ENCODE data around the gene DKK3. TPM values are rescaled to one million over a fixed set of nuclear protein-coding genes. Genes with fewer than 3 reads are reported as not detected.

Gene DKK3
- total RNA-seq, 1 donor from 2014 or later = 8.4 TPM

- TF ChIP-seq CTCF (IDR thresholded peaks at IDR 0.05; ENCODE audit: unreplicated experiment) = no peak
- Mint-ChIP-seq H3K9me3 (ENCODE audit: unreplicated experiment) (no peaks in the 10 kb centered on the region), H3K27me3 (ENCODE audit: unreplicated experiment) (peaks cover 5% of the 10 kb centered on the region), H3K36me3 (ENCODE audit: low read depth, unreplicated experiment) (no peaks in the 10 kb centered on the region), H3K4me1 (ENCODE audit: unreplicated experiment) (peaks cover 5% of the 10 kb centered on the region), H3K4me3 (ENCODE audit: unreplicated experiment) (no peak overlapping the region), H3K27ac (ENCODE audit: unreplicated experiment) (no peak overlapping the region)
- DNase-seq (ENCODE audit: low spot score) = no peak
These were observed 5.4 kb upstream of the DKK3 start for GRCh38 chr11:12013781-12014180.

- TF ChIP-seq CTCF (IDR thresholded peaks at IDR 0.05; ENCODE audit: unreplicated experiment) = no peak
- H3K9me3 Mint-ChIP-seq (ENCODE audit: unreplicated experiment) = no peaks in the 10 kb centered on the region
- H3K27ac Mint-ChIP-seq (ENCODE audit: unreplicated experiment) = peak overlapping the region; percentile 48
- peaks cover 13% of the 10 kb centered on the region for H3K27me3 Mint-ChIP-seq (ENCODE audit: unreplicated experiment)
- H3K36me3 Mint-ChIP-seq (ENCODE audit: low read depth, unreplicated experiment) = no peaks in the 10 kb centered on the region
- no peak for DNase-seq (ENCODE audit: low spot score)
- H3K4me1 Mint-ChIP-seq (ENCODE audit: unreplicated experiment) = peaks cover 9% of the 10 kb centered on the region
- peak overlapping the region; percentile 89 for H3K4me3 Mint-ChIP-seq (ENCODE audit: unreplicated experiment)
These were observed 1.3 kb upstream of the DKK3 start for GRCh38 chr11:12009617-12010321.

- H3K27me3 Mint-ChIP-seq (ENCODE audit: unreplicated experiment) = peaks cover 13% of the 10 kb centered on the region
- no peaks in the 10 kb centered on the region for H3K36me3 Mint-ChIP-seq (ENCODE audit: low read depth, unreplicated experiment)
- peaks cover 9% of the 10 kb centered on the region for H3K4me1 Mint-ChIP-seq (ENCODE audit: unreplicated experiment)
- peak overlapping the region; percentile 48 for H3K27ac Mint-ChIP-seq (ENCODE audit: unreplicated experiment)
- H3K9me3 Mint-ChIP-seq (ENCODE audit: unreplicated experiment) = no peaks in the 10 kb centered on the region
- peak overlapping the region; percentile 89 for H3K4me3 Mint-ChIP-seq (ENCODE audit: unreplicated experiment)
- TF ChIP-seq CTCF (IDR thresholded peaks at IDR 0.05; ENCODE audit: unreplicated experiment) = no peak
- peak; percentile 57 for DNase-seq (ENCODE audit: low spot score)
These were observed 577 bp upstream of the DKK3 start for GRCh38 chr11:12008790-12009616.

- no peak for TF ChIP-seq CTCF (IDR thresholded peaks at IDR 0.05; ENCODE audit: unreplicated experiment)
- H3K36me3 Mint-ChIP-seq (ENCODE audit: low read depth, unreplicated experiment) = no peaks in the 10 kb centered on the region
- peaks cover 13% of the 10 kb centered on the region for H3K27me3 Mint-ChIP-seq (ENCODE audit: unreplicated experiment)
- peaks cover 9% of the 10 kb centered on the region for H3K4me1 Mint-ChIP-seq (ENCODE audit: unreplicated experiment)
- DNase-seq (ENCODE audit: low spot score) = no peak
- no peak overlapping the region for H3K27ac Mint-ChIP-seq (ENCODE audit: unreplicated experiment)
- H3K9me3 Mint-ChIP-seq (ENCODE audit: unreplicated experiment) = no peaks in the 10 kb centered on the region
- no peak overlapping the region for H3K4me3 Mint-ChIP-seq (ENCODE audit: unreplicated experiment)
These were observed 1.2 kb downstream of the DKK3 start for GRCh38 chr11:12007230-12007593.

Measured in endothelial cell (in vitro differentiated cells).